Fibroblast of skin of scalp (primary cell): ENCODE data around the gene SAP130.

Experiments
- DNase-seq: peaks from one replicate; pipeline ENCODE4 v3.0.0-alpha.2; 2013

SAP130 gene

DNA sequence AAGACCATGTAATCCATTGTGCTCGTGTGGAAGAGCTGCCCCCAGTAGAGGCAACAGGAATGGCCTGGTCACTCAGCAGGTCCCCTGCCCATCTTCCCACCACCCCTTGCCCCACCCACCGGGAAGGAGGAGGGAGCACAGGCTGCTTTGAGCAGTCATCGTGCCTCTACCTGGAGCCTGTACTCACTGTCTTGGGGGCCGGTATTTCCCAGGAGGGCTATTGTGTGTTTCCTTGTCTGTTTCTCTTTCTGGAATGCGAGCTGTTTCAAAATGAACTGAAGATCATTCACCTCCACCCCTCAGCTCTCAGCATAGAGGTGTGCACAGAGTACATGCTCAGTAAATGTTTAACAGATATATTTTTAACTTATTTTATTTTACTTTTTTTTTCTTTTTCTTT, 134.4 kb downstream of the SAP130 start:
- no peak for DNase-seq

DNA sequence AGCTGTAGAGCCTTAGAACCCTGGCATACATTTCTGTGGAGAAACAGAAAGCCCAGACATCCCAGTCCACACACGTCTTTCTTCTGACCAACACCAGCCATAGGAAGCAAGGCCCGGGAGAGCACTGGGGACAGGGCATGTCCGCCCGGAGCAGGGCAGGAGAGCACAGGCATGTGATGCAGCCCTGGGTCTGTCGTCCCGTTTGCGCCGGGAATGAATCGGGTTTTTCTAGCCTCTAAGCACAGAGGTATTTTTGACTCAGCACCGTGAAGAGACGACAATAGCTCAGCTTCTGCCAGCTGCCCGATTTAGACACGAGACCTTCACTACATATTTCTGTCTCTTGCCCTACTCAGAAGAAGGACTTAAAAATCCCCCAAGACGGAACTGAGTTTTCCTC, 134.8 kb downstream of the SAP130 start:
- DNase-seq = no peak

DNA sequence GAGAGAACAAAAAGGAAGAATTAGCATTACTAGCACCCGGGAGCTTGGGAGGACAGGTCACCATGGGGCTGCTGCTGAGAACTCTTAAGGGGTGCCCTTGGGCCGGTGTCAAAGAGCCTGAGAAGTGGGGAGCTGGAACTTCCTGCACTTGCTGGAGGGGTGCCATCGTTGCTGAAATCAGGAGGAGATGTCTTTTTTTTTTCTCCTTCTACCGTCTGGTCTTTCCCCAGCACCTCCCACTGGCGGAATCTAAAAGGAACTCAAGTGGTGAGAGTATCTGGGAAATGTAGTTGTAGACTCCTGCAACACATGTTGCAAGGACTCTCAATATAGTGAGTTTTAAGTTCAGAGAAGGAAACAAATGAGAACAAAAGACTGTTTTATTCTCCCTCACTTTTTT, 136.0 kb downstream of the SAP130 start:
- DNase-seq = peak; percentile 3
